GF-D8 (cell line): ENCODE measurements around the gene INSRR.

Experiments
- DNase-seq: peaks from one replicate; lab custom pipeline; 2025; lab: John Stamatoyannopoulos, UW

The INSRR gene

GRCh38 chr1:156894001-156894400 is 35.1 kb upstream of the INSRR start:
- DNase-seq = no peak

- no peak for DNase-seq
Measured at GRCh38 chr1:156893048-156893953, 34.4 kb upstream of the INSRR start, which contains the start of gene PEAR1. Gene PEAR1, plus strand, starts transcription at chr1:156893718. Its CDS starts 10,209 bp downstream, at chr1:156903927.

GRCh38 chr1:156892190-156893047 is 33.5 kb upstream of the INSRR start:
- DNase-seq = no peak

- peak; percentile 19 for DNase-seq
Measured at GRCh38 chr1:156889802-156890580, 31.1 kb upstream of the INSRR start.

GRCh38 chr1:156887734-156888133 is 28.8 kb upstream of the INSRR start:
- DNase-seq = no peak

- DNase-seq = no peak
Measured at GRCh38 chr1:156887317-156887716, 28.4 kb upstream of the INSRR start.

- no peak for DNase-seq
Measured at GRCh38 chr1:156886583-156887281, 27.8 kb upstream of the INSRR start.

GRCh38 chr1:156885880-156886355 is 27.0 kb upstream of the INSRR start:
- no peak for DNase-seq

- no peak for DNase-seq
Measured at GRCh38 chr1:156885314-156885713, 26.4 kb upstream of the INSRR start.

GRCh38 chr1:156884560-156885184 is 25.8 kb upstream of the INSRR start:
- no peak for DNase-seq

GRCh38 chr1:156883919-156884318 is 25.0 kb upstream of the INSRR start:
- no peak for DNase-seq

GRCh38 chr1:156882543-156882942 is 23.6 kb upstream of the INSRR start:
- no peak for DNase-seq

- DNase-seq = no peak
Measured at GRCh38 chr1:156881663-156882062, 22.7 kb upstream of the INSRR start.

- DNase-seq = no peak
Measured at GRCh38 chr1:156881101-156881500, 22.2 kb upstream of the INSRR start.

- DNase-seq = no peak
Measured at GRCh38 chr1:156880473-156880872, 21.6 kb upstream of the INSRR start.

- no peak for DNase-seq
Measured at GRCh38 chr1:156879876-156880275, 21.0 kb upstream of the INSRR start.

- no peak for DNase-seq
Measured at GRCh38 chr1:156877433-156878170, 18.7 kb upstream of the INSRR start.

GRCh38 chr1:156876281-156876680 is 17.4 kb upstream of the INSRR start:
- no peak for DNase-seq

GRCh38 chr1:156875341-156875615 is 16.4 kb upstream of the INSRR start:
- no peak for DNase-seq
